Activated CD4-positive, CD25-positive, alpha-beta regulatory T cell treated with anti-CD3 and anti-CD28 coated beads, Interleukin-2, amount 50 U/mL, for 16 hours (primary cell): ENCODE data around the gene ATF1.
"Not testable (repeated sequence)": the region's sequence is repeated elsewhere in the genome, so short reads cannot be mapped to it uniquely, and the experiment has no call there.

Experiments
- DNase-seq: peaks from one replicate; pipeline ENCODE4 v3.0.0-alpha.2; 2020; ENCODE audit warnings: low read depth, low spot score

Gene ATF1

DNA sequence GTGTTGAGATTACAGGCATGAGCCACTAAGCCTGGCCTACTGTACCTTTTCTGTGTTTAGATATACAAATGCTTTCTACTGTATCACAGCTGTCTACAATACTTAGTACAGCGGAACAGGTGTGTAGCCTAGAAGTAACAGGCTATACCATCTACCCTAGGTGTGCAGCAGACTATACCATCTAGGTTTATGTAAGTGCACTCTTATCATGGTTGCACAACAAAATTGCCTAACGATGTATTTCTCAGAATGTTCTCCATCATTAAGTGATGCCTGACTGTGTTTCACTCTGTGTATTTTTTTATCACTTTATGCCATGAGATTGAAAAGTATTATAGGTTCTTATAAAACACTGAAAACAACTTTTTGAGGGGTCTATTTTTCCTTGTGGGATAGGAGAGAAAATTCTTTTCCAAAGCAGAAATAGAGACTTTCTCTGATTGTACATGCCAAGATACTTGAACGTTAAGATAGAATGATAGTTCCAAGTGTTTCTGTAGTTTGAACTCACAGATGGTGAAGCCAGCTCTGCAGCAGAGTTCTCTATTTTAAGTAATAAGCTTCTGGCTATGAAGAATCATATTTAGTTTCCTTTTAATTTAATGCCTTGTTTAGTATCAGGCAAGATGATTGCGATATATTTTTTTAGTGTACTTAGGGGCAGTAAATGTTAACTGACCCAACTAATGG lies 95.9 kb downstream of the ATF1 start:
- no peak for DNase-seq

DNA sequence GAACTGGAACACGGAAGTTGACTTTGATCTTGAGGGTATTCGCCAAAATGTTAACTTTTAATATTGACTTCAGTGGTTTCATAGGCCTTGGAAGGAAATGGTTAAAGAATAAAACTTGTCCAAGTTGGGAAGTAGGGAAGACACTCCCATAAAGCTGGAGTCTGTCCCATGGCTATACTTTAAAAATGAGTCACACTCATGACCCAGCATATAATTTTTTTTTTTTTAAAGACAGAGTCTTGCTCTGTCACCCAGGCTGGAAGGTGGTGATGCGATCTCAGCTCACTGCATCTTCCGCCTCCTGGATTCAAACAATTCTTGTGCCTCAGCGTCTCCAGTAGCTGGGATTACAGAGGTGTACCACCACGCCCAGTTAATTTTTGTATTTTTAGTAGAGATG lies 98.4 kb downstream of the ATF1 start:
- DNase-seq, result no peak

DNA sequence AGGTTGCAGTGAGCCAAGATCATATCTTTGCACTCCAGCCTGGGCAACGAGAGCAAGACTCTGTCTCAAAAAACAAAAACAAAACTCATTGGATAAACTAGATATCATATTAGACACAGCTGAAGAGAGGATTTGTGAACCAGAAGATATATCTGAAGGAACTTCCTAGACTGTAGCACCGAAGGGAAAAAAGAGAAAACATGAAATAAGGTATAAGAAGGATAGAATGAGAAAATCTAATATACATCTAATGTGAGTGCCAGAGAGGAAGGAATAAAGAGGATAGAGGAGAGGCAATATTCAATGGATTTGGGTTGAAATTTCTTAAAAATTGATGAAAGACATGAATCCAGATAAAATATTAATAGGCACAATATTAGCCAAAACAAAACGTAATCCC lies 101.4 kb downstream of the ATF1 start:
- no peak for DNase-seq

DNA sequence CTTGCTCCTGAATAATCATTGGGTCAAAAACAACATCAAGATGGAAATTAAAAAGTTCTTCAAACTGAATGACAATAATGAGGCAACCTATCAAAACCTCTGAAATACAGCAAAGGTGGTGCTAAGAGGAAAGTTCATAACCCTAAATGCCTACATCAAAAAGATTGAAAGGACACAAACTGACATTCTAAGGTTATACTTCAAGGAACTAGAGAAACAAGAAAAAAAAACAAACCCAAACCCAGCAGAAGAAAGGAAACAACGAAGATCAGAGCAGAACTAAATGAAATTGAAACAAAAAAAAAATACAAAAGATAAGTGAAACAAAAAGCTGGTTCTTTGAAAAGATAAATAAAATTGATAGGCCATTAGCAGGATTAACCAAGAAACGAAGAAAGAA lies 105.0 kb downstream of the ATF1 start:
- DNase-seq, result not testable (repeated sequence)
